B cell (primary cell): Measurements from ENCODE around the gene CCDC57. TPM values are rescaled to one million over a fixed set of nuclear protein-coding genes. Genes with fewer than 3 reads are reported as not detected.

Experiments used
- ATAC-seq: fragments of 200-7000 bp; cut with Tn5 transposase; one replicate; pipeline ENCODE4 v1.10.0; 2021; ENCODE audit warnings: low read depth, mild to moderate bottlenecking, moderate number of reproducible peaks, moderate library complexity
- CTCF ChIA-PET: fragments of 350-600 bp; sonication (Branson Sonifier 250); formaldehyde crosslinking; loops from one replicate; lab custom pipeline; 2021; ENCODE audit warnings: antibody characterized with exemption, inconsistent platforms; lab: Charles Lee
- POLR2A ChIA-PET: fragments of 350-600 bp; sonication (Branson Sonifier 250); formaldehyde crosslinking; loops from one replicate; lab custom pipeline; 2021; ENCODE audit warnings: antibody characterized with exemption; lab: Charles Lee
- DNase-seq: peaks from one replicate; pipeline ENCODE4 v3.0.0; 2013
- H2AFZ ChIP-seq: 2 replicates; pipeline ENCODE4 v1.6.1; 2012; ENCODE audit warnings: mild to moderate bottlenecking, low read depth, low read length; ENCODE audit not compliant: insufficient read depth, poor library complexity, severe bottlenecking
- H3K27ac ChIP-seq, 2 donors: 1 replicate in 1 of 2; 2 replicates in 1 of 2; pipeline ENCODE4 v1.5.1; 2012 to 2013; ENCODE audit warnings: low read length in 2 of 2, mild to moderate bottlenecking in 2 of 2, moderate library complexity in 1 of 2
- H3K27me3 ChIP-seq, 4 experiments: fragments of 200-600 bp in 1 of 4; sonication (generic) in 1 of 4; replicated peaks in 1 of 4; 1 replicate in 2 of 4; 2 replicates in 2 of 4; pipeline versions ENCODE4 v1.6.1 to v1.7.0; 2013 to 2016; ENCODE audit warnings: low read length in 3 of 4, mild to moderate bottlenecking in 2 of 4, mixed read lengths in 1 of 4, moderate library complexity in 1 of 4; ENCODE audit not compliant: insufficient read depth in 4 of 4, control insufficient read depth in 3 of 4; ENCODE audit errors: control extremely low read depth in 1 of 4
- H3K36me3 ChIP-seq, 2 experiments: replicated peaks in 1 of 2; 1 replicate in 1 of 2; 2 replicates in 1 of 2; pipeline versions ENCODE4 v1.6.1 to v1.7.1; 2013; ENCODE audit warnings: low read length in 1 of 2; ENCODE audit not compliant: insufficient read depth in 2 of 2, control insufficient read depth in 1 of 2; ENCODE audit errors: control extremely low read depth in 1 of 2, extremely low read depth in 1 of 2
- H3K4me1 ChIP-seq, 2 donors: fragments of 200-600 bp in 1 of 2; sonication (generic) in 1 of 2; 1 replicate in 1 of 2; 2 replicates in 1 of 2; pipeline versions ENCODE4 v1.5.1 to v1.6.1; 2013 to 2017; ENCODE audit warnings: low read length in 2 of 2; ENCODE audit not compliant: control insufficient read depth in 2 of 2, insufficient read depth in 2 of 2
- H3K4me2 ChIP-seq: replicated peaks from 2 replicates; pipeline ENCODE3; 2012; ENCODE audit warnings: mild to moderate bottlenecking, low read depth, low read length; ENCODE audit not compliant: poor library complexity, severe bottlenecking
- H3K4me3 ChIP-seq, 5 experiments: fragments of 200-600 bp in 1 of 5; sonication (generic) in 1 of 5; 1 replicate in 3 of 5; 2 replicates in 2 of 5; pipeline versions ENCODE4 v1.5.1 to v1.7.0; 2011 to 2016; ENCODE audit warnings: low read length in 4 of 5, mild to moderate bottlenecking in 4 of 5, low read depth in 2 of 5, control low read depth in 1 of 5, moderate library complexity in 1 of 5; ENCODE audit not compliant: insufficient read depth in 1 of 5; ENCODE audit errors: control extremely low read depth in 1 of 5, extremely low read depth in 1 of 5
- H3K79me2 ChIP-seq: fragments of 200-600 bp; sonication (generic); one replicate; pipeline ENCODE4 v1.6.0; 2016; ENCODE audit warnings: low read length; ENCODE audit not compliant: control insufficient read depth, insufficient read depth
- H3K9ac ChIP-seq: fragments of 200-600 bp; sonication (generic); 2 replicates; pipeline ENCODE4 v1.6.1; 2017; ENCODE audit warnings: mild to moderate bottlenecking, low read length, moderate library complexity
- H3K9me3 ChIP-seq, 3 donors: one replicate each; pipeline versions ENCODE4 v1.6.1 to v1.7.1; 2013; ENCODE audit warnings: low read length in 2 of 3; ENCODE audit not compliant: control insufficient read depth in 2 of 3, insufficient read depth in 1 of 3; ENCODE audit errors: control extremely low read depth in 1 of 3
- H4K20me1 ChIP-seq: 2 replicates; pipeline ENCODE4 v1.6.0; 2012; ENCODE audit warnings: mild to moderate bottlenecking, low read length; ENCODE audit not compliant: insufficient read depth, control insufficient read depth, poor library complexity, severe bottlenecking
- H3K27ac Mint-ChIP-seq: one replicate; pipeline ENCODE4 v1.8.0; 2021; ENCODE audit warnings: mixed read lengths
- H3K27me3 Mint-ChIP-seq: one replicate; pipeline ENCODE4 v1.8.0; 2021; ENCODE audit warnings: mixed read lengths
- H3K4me1 Mint-ChIP-seq: one replicate; pipeline ENCODE4 v1.8.0; 2021; ENCODE audit warnings: mixed read lengths
- H3K4me3 Mint-ChIP-seq: one replicate; pipeline ENCODE4 v1.8.0; 2021; ENCODE audit warnings: mixed read lengths
- H3K9me3 Mint-ChIP-seq: one replicate; pipeline ENCODE4 v1.8.0; 2022; ENCODE audit warnings: mixed read lengths; ENCODE audit not compliant: insufficient read depth
- CTCF ChIP-seq: fragments of 200-600 bp; IDR thresholded peaks from one replicate; pipeline ENCODE4 v1.8.0; 2022; ENCODE audit warnings: antibody characterized with exemption, mild to moderate bottlenecking
- EZH2 ChIP-seq: IDR thresholded peaks from 2 replicates; pipeline ENCODE4 v1.6.1; 2012; ENCODE audit warnings: borderline replicate concordance, low read depth, mild to moderate bottlenecking, moderate library complexity, low read length; ENCODE audit not compliant: insufficient read depth, poor library complexity, severe bottlenecking
- WGBS: methylation state at CpG from one replicate; pipeline ENCODE4 v1.1.5; 2013; ENCODE audit warnings: missing lambda C conversion rate; ENCODE audit not compliant: insufficient coverage; 5-methylcytosine and 5-hydroxymethylcytosine counted together
- intact Hi-C: fragments of 100-400 bp; cut with micrococcal nuclease; formaldehyde crosslinking; loops from one replicate; pipeline ENCODE4 v1.10.0; 2022
- polyA plus RNA-seq: library from polyadenylated mRNA; depleted of rRNA; stranded (reverse); fragments of >200 nt; gene quantifications from 2 replicates; pipeline ENCODE4 v1.2.3, GENCODE V29; 2012
- total RNA-seq, 2 donors: library from RNA; stranded (reverse); fragments of 120-200 nt in 1 of 2; gene quantifications; 1 replicate in 1 of 2; 2 replicates in 1 of 2; pipeline versions ENCODE4 v1.2.3 to v1.2.4, GENCODE V29; 2013 to 2022

Gene CCDC57
- total and polyA plus RNA-seq, 2 donors (not counting 1 experiment from before 2014, with no cell fraction given) = 49.7 to 67.2 TPM

GRCh38 chr17:82065193-82065637 is 147.4 kb downstream of the CCDC57 start:
- H3K9me3 ChIP-seq = no peaks in the 10 kb centered on the region
- WGBS = under 1% methylated on average over 47 of the region's 47 CpGs
- peak overlapping the region; percentile 69 for H3K4me3 Mint-ChIP-seq
- CTCF ChIA-PET = interaction anchor here (1.0 to 1.3 kb wide), 3 partner anchors 10 to 41 kb away, joined by 3 to 4 read pairs (median 3); partner anchors contain the start of gene DCXR
- H3K4me1 ChIP-seq = peaks cover 16 to 26% of the 10 kb centered on the region in 2 donors
- peak overlapping the region; percentile 18 to 76 (median 64) for H3K4me3 ChIP-seq
- H3K27ac ChIP-seq = peak overlapping the region in 1 of 2 donors; percentile 73
- no peak for DNase-seq
- peaks cover 15% of the 10 kb centered on the region for H3K4me1 Mint-ChIP-seq
- peak overlapping the region; percentile 53 for H3K27ac Mint-ChIP-seq
- TF ChIP-seq EZH2 (no peak), CTCF (no peak)
- H3K9ac ChIP-seq = peak overlapping the region; percentile 75
- peaks cover 12% of the 10 kb centered on the region for H3K79me2 ChIP-seq
- H3K27me3 ChIP-seq = no peaks in the 10 kb centered on the region
- H3K9me3 Mint-ChIP-seq = no peaks in the 10 kb centered on the region
- H3K36me3 ChIP-seq = peaks cover 0 to 15% of the 10 kb centered on the region in 2 experiments
- H2AFZ ChIP-seq = peak overlapping the region; percentile 100
- peak overlapping the region; percentile 85 for H3K4me2 ChIP-seq
- H3K27me3 Mint-ChIP-seq = no peaks in the 10 kb centered on the region
- peaks cover 8% of the 10 kb centered on the region for H4K20me1 ChIP-seq
- POLR2A ChIA-PET = interaction anchor here (0.6 to 1.4 kb wide), 4 partner anchors 15 to 86 kb away, joined by 3 to 4 read pairs (median 4); partner anchors contain the start of gene DCXR
- peak; percentile 51 for ATAC-seq
- intact Hi-C loops = loop anchor here (1.0 kb wide), 1 partner anchor 33 kb away; the partner anchor contains the start of gene FASN
